Measurements from ENCODE around the gene TMPRSS7.

GRCh38 chr3:112013058-112013783 is 21.3 kb upstream of the TMPRSS7 start:
- TF ChIP-seq CTCF (IDR thresholded peaks at IDR 0.05; ENCODE audit: insufficient read depth, low read length, poor library complexity, severe bottlenecking) (peak; percentile 60), EZH2phosphoT487 (conservative IDR thresholded peaks at IDR 0.05; ENCODE audit: low read length) (no peak)

Data from SU-DHL-6 (cell line).